GM12864 (cell line): Measurements from ENCODE around the gene SMCHD1.
"Not testable (repeated sequence)": the region's sequence is repeated elsewhere in the genome, so short reads cannot be mapped to it uniquely, and the experiment has no call there.

Source experiments
- DNase-seq: peaks from one replicate; pipeline ENCODE4 v3.0.0-alpha.2; 2011; ENCODE audit warnings: low read depth
- H3K4me3 ChIP-seq: 2 replicates; pipeline ENCODE4 v1.5.1; 2011; ENCODE audit warnings: mild to moderate bottlenecking, low read depth, low read length, control low read depth
- TF ChIP-seq, protein P1 (sequence below): IDR thresholded peaks from 2 replicates; pipeline ENCODE4 v1.5.1; 2011; ENCODE audit warnings: low read depth, mild to moderate bottlenecking, moderate library complexity, low read length, control low read depth, inconsistent platforms; ENCODE audit errors: missing control alignments

Gene SMCHD1

DNA sequence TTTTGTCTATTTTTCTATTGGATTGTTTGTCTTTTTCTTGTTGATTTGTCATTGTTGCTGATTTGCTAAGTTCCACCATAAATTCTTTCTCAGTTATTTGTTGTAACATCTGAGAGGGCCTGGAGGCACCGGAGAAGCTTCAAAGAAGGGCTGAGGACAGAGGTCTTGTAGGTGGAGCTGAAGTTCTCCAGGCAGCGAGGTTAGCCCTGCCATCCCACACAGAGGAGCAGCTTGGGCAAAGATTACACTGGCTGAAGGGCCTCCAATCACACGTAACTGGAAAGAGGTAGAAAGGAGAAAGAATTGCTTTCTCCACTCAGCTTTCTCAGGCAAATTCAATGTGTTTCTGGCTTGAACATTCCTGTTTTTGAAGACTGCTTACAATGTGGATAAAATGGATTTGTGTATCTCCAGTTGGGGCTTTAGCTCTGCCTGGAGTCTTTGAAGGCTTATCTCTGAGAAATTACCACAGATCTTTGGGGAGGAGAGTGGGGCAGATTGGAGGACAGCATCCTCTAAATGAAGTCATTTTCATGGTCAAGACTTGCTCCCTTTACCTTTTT is 170.2 kb downstream of the SMCHD1 start:
- TF ChIP-seq, protein P1, sequence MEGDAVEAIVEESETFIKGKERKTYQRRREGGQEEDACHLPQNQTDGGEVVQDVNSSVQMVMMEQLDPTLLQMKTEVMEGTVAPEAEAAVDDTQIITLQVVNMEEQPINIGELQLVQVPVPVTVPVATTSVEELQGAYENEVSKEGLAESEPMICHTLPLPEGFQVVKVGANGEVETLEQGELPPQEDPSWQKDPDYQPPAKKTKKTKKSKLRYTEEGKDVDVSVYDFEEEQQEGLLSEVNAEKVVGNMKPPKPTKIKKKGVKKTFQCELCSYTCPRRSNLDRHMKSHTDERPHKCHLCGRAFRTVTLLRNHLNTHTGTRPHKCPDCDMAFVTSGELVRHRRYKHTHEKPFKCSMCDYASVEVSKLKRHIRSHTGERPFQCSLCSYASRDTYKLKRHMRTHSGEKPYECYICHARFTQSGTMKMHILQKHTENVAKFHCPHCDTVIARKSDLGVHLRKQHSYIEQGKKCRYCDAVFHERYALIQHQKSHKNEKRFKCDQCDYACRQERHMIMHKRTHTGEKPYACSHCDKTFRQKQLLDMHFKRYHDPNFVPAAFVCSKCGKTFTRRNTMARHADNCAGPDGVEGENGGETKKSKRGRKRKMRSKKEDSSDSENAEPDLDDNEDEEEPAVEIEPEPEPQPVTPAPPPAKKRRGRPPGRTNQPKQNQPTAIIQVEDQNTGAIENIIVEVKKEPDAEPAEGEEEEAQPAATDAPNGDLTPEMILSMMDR: no peak

DNA sequence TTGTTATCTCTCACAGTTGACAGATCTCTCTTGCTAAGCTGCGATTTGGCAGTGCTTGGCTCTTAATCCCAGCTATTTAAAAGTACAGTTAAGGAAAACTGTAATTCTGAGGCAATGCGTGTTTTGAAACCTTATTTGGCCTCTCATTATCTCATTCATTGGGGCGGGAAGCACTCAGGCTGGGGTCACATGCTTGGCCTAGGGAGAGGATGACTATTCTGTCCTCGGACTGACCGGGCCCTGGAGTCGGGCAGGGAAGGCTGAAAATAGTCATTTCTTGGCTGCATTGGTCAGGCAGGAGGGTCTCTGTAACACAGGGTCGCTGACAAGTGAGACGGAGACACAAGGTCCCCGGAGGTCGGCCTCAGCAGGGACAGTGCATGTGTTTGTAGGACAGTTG is 171.1 kb downstream of the SMCHD1 start:
- no peak overlapping the region for H3K4me3 ChIP-seq
- DNase-seq: no peak
- TF ChIP-seq, protein P1: no peak

More for the DNA sequence above, 170.2 kb downstream of the SMCHD1 start:
- no peak for DNase-seq
- no peak overlapping the region for H3K4me3 ChIP-seq

DNA sequence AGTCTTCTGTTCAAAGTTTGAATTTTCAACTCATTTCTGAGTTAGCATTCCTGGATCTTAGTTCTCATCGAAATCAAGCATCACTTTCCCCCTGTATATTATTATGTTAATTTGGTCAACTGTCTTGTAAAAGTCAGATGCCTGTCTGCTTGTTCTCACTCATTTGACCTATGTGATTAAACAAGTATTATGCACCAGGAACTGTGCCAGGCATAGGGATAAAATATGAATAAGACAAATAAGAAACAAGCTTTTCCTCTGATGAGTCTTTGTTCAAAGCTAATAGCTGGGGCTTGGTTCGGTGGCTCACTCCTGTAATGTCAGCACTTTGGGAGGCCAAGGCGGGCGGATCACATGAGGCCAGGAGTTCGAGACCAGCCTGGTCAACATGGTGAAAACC is 171.5 kb downstream of the SMCHD1 start:
- DNase-seq: no peak
- H3K4me3 ChIP-seq: no peak overlapping the region
- TF ChIP-seq, protein P1: no peak

DNA sequence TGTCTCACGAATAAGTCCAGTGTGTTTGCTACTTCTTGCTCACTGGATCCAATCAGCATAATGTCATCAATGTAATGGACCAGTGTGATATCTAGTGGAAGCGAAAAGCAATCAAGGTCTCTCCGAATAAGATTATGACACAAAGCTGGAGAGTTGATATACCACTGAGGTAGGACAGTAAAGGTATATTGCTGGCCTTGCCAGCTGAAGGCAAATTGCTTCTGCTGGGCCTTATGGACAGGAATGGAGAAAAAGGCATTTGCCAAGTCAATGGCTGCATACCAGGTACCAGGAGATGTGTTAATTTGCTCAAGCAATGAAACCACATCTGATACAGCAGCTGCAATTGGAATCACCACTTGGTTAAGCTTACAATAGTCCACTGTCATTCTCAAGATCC is 180.6 kb downstream of the SMCHD1 start:
- H3K4me3 ChIP-seq, DNase-seq: not testable (repeated sequence)

DNA sequence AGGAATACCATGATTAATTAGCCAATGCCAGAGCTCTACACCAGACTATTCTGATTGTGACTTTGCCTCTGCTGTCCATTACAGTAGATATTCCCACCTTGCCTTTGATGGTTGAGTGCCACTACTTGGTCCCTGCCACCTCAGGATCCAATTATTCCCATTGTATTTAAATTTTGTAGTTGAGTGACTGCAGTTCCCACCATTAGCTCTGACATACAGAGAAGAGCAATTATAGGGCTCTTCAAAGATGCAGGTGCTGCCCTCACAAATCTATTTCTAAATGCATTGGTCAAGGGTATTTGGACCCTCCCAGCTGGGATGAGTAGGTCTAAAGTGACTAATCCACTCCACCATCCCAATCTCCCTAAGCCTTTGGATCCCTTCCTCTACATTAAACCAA is 181.8 kb downstream of the SMCHD1 start:
- DNase-seq: not testable (repeated sequence)

DNA sequence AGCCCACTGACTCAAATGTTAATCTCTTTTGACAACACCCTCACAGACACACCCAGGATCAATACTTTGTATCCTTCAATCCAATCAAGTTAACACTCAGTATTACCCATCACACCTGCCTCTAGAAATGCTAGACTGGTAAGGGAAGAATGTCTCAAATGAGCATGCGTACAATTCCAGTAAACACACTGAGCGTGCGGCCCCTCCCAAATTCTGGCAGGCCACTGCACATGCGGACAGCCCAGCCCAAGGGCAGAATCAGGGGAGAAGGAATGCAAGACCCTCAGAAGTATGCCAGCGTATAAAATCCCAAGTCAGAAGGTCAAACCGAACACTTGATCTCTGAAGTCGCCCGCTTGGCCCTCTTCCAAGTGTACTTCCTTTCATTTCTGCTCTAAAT is 183.7 kb downstream of the SMCHD1 start:
- TF ChIP-seq, protein P1: no peak
- no peak for DNase-seq
- H3K4me3 ChIP-seq: no peak overlapping the region

More for the DNA sequence above, 181.8 kb downstream of the SMCHD1 start:
- H3K4me3 ChIP-seq: not testable (repeated sequence)

DNA sequence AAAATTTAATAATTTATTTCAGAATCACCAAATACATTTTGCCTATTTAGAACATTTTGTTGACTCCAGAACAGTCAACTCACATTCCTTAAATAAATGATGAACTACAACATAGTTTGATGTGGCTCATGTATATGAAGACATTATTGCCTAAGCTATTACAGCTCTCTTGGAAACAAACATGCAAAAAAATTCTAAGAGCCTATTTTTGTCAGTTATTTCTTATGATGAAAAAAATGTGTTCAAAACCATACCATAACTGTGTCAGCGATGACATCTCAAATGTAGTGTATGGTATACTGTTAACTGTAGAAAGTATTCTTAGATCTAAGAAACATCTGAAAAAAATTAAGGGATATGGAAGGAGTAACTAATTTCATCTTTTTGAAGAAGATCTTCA is 185.0 kb downstream of the SMCHD1 start:
- H3K4me3 ChIP-seq: no peak overlapping the region
- TF ChIP-seq, protein P1: no peak
- DNase-seq: no peak

DNA sequence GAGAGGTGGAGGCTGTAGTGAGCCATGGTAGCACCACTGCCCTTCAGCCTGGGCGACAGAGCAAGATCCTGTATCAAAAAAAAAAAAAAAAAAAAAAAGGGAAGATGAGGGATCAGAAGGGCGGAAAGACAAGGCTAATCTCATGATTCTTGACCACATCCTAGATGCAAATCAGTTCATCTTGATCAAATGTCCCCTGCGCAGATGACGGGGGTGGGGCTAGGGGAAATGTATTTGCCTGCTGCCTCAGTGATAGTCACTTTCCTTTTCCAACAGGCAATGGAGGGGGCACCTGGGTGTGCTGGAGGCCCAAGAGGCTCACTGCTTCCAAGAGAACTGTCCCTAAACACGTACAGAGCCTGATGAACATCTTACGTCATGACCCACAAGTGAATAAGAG is 187.6 kb downstream of the SMCHD1 start:
- no peak overlapping the region for H3K4me3 ChIP-seq
- DNase-seq: no peak
- TF ChIP-seq, protein P1: no peak
